ENCODE measurements around the gene DCP1B.

DCP1B gene

GRCh38 chr12:2004113-2004929 is at the start of gene DCP1B:
Gene DCP1B (minus strand): TSS chr12:2004457. CDS start chr12:2004431, 26 bp downstream.
- in situ Hi-C loops (cut with MboI; ENCODE audit: low sequenced_read_pairs) = no loop called here

GRCh38 chr12:2053691-2054090 is 49.4 kb upstream of the DCP1B start:
- in situ Hi-C loops (cut with MboI; ENCODE audit: low sequenced_read_pairs) = no loop called here

- in situ Hi-C loops (cut with MboI; ENCODE audit: low sequenced_read_pairs) = no loop called here
Measured at GRCh38 chr12:2052826-2053678, 48.8 kb upstream of the DCP1B start, which contains the start of gene CACNA1C. Gene CACNA1C (plus strand): TSS chr12:2052987. CDS start chr12:2053563, 576 bp downstream.

- in situ Hi-C loops (cut with MboI; ENCODE audit: low sequenced_read_pairs) = no loop called here
Measured at GRCh38 chr12:2051700-2052621, 47.7 kb upstream of the DCP1B start.

GRCh38 chr12:2049604-2050540 is 45.6 kb upstream of the DCP1B start:
- in situ Hi-C loops (cut with MboI; ENCODE audit: low sequenced_read_pairs) = no loop called here

- in situ Hi-C loops (cut with MboI; ENCODE audit: low sequenced_read_pairs) = no loop called here
Measured at GRCh38 chr12:2047752-2048151, 43.5 kb upstream of the DCP1B start.

GRCh38 chr12:2046957-2047356 is 42.7 kb upstream of the DCP1B start:
- in situ Hi-C loops (cut with MboI; ENCODE audit: low sequenced_read_pairs) = no loop called here

GRCh38 chr12:2044165-2044564 is 39.9 kb upstream of the DCP1B start:
- in situ Hi-C loops (cut with MboI; ENCODE audit: low sequenced_read_pairs) = no loop called here

- in situ Hi-C loops (cut with MboI; ENCODE audit: low sequenced_read_pairs) = no loop called here
Measured at GRCh38 chr12:2043054-2043453, 38.8 kb upstream of the DCP1B start.

- in situ Hi-C loops (cut with MboI; ENCODE audit: low sequenced_read_pairs) = no loop called here
Measured at GRCh38 chr12:2039034-2039433, 34.8 kb upstream of the DCP1B start.

- in situ Hi-C loops (cut with MboI; ENCODE audit: low sequenced_read_pairs) = no loop called here
Measured at GRCh38 chr12:2035431-2036055, 31.3 kb upstream of the DCP1B start.

- in situ Hi-C loops (cut with MboI; ENCODE audit: low sequenced_read_pairs) = no loop called here
Measured at GRCh38 chr12:2034633-2035430, 30.6 kb upstream of the DCP1B start.

- in situ Hi-C loops (cut with MboI; ENCODE audit: low sequenced_read_pairs) = no loop called here
Measured at GRCh38 chr12:2032506-2032905, 28.2 kb upstream of the DCP1B start.

- in situ Hi-C loops (cut with MboI; ENCODE audit: low sequenced_read_pairs) = no loop called here
Measured at GRCh38 chr12:2029851-2030250, 25.6 kb upstream of the DCP1B start.

GRCh38 chr12:2027351-2027750 is 23.1 kb upstream of the DCP1B start:
- in situ Hi-C loops (cut with MboI; ENCODE audit: low sequenced_read_pairs) = no loop called here

- in situ Hi-C loops (cut with MboI; ENCODE audit: low sequenced_read_pairs) = no loop called here
Measured at GRCh38 chr12:2023365-2023764, 19.1 kb upstream of the DCP1B start.

GRCh38 chr12:2020511-2020910 is 16.3 kb upstream of the DCP1B start:
- in situ Hi-C loops (cut with MboI; ENCODE audit: low sequenced_read_pairs) = no loop called here

GRCh38 chr12:2019126-2019525 is 14.9 kb upstream of the DCP1B start:
- in situ Hi-C loops (cut with MboI; ENCODE audit: low sequenced_read_pairs) = no loop called here
